Breast epithelium (tissue), 4 donors: ENCODE results near the gene CNN2. TPM values are rescaled to one million over a fixed set of nuclear protein-coding genes. Genes with fewer than 3 reads are reported as not detected.

Source experiments
- DNase-seq, 2 donors: peaks; one replicate each; pipeline ENCODE4 v3.0.0-alpha.2; 2019; ENCODE audit warnings: low spot score in 2 of 2
- H3K27ac ChIP-seq, 2 donors: fragments of 200-600 bp; sonication (generic) in 1 of 2; one replicate each; pipeline ENCODE4 v1.5.1; 2016 to 2019; ENCODE audit warnings: mild to moderate bottlenecking in 1 of 2
- H3K27me3 ChIP-seq, 2 donors: fragments of 200-600 bp; sonication (generic) in 1 of 2; one replicate each; pipeline versions ENCODE4 v1.5.1 to v1.6.0; 2017 to 2019; ENCODE audit warnings: control low read depth in 1 of 2, mild to moderate bottlenecking in 1 of 2
- H3K36me3 ChIP-seq: fragments of 200-600 bp; one replicate; pipeline ENCODE4 v1.5.1; 2019
- H3K4me1 ChIP-seq, 2 donors: fragments of 200-600 bp; sonication (generic); one replicate each; pipeline ENCODE4 v1.5.1; 2016 to 2019; ENCODE audit warnings: control low read depth in 1 of 2
- H3K4me3 ChIP-seq, 3 donors: fragments of 200-600 bp; sonication (generic); 1 replicate in 2 of 3; 2 replicates in 1 of 3; pipeline ENCODE4 v1.5.1; 2016 to 2019; ENCODE audit warnings: mild to moderate bottlenecking in 3 of 3, moderate library complexity in 2 of 3
- H3K9me3 ChIP-seq, 2 donors: fragments of 200-600 bp; sonication (generic) in 1 of 2; one replicate each; pipeline ENCODE4 v1.5.1; 2016 to 2019; ENCODE audit warnings: control low read depth in 1 of 2
- CTCF ChIP-seq, 3 donors: fragments of 450-650 bp; IDR thresholded peaks; one replicate each; pipeline ENCODE4 v1.5.1; 2016 to 2017; ENCODE audit warnings: antibody characterized with exemption in 3 of 3, mild to moderate bottlenecking in 3 of 3, moderate library complexity in 3 of 3
- POLR2A ChIP-seq: fragments of 450-650 bp; IDR thresholded peaks from one replicate; pipeline ENCODE4 v1.6.1; 2016; ENCODE audit warnings: antibody characterized with exemption, mild to moderate bottlenecking, moderate library complexity
- POLR2AphosphoS5 ChIP-seq, 3 donors: sonication (generic); formaldehyde crosslinking; IDR thresholded peaks; one replicate each; pipeline ENCODE4 v1.6.1; 2017; ENCODE audit warnings: antibody characterized with exemption in 3 of 3
- intact Hi-C: fragments of 100-400 bp; cut with DNase I; formaldehyde crosslinking; loops from one replicate; pipeline ENCODE4 v1.15.1; 2023; ENCODE audit warnings: low total_unique reads
- total RNA-seq, 3 donors: library from RNA; depleted of rRNA; stranded (reverse); fragments of >200 nt; gene quantifications; one replicate each; pipeline ENCODE4 v1.1.0, GENCODE V29; 2016

Gene CNN2
- total RNA-seq, 3 donors from 2014 or later: 70.4 to 74.1 (median 70.7) TPM

- Histone ChIP-seq H3K4me1 (no peaks in the 10 kb centered on the region), H3K36me3 (no peaks in the 10 kb centered on the region), H3K9me3 (no peaks in the 10 kb centered on the region), H3K27me3 (peaks cover 5 to 48% of the 10 kb centered on the region in 2 donors), H3K4me3 (no peak overlapping the region), H3K27ac (no peak overlapping the region)
- no peak for DNase-seq
- no peak for TF ChIP-seq POLR2AphosphoS5 (IDR thresholded peaks at IDR 0.05)
- TF ChIP-seq POLR2A: no peak
- no peak for TF ChIP-seq CTCF (IDR thresholded peaks at IDR 0.05)
- intact Hi-C loops: loop anchor here (10.0 kb wide), 1 partner anchor 220 kb away; no protein-coding TSS in a partner anchor
Measured at GRCh38 chr19:995051-995827, 31.2 kb upstream of the CNN2 start.

- intact Hi-C loops: loop anchor here (10.0 kb wide), 1 partner anchor 221 kb away; no protein-coding TSS in a partner anchor
- Histone ChIP-seq H3K9me3 (no peaks in the 10 kb centered on the region), H3K4me3 (peak overlapping the region in 2 of 3 donors; percentile 0 to 25), H3K36me3 (no peaks in the 10 kb centered on the region), H3K27me3 (peaks cover 10 to 57% of the 10 kb centered on the region in 2 donors), H3K4me1 (no peaks in the 10 kb centered on the region), H3K27ac (no peak overlapping the region)
- DNase-seq: peak in 1 of 2 donors; percentile 47
- no peak for TF ChIP-seq POLR2A
- TF ChIP-seq CTCF (IDR thresholded peaks at IDR 0.05): no peak
- TF ChIP-seq POLR2AphosphoS5 (IDR thresholded peaks at IDR 0.05): peak in 1 of 3 donors; percentile 6
Measured at GRCh38 chr19:996051-996838, 30.2 kb upstream of the CNN2 start.

GRCh38 chr19:998064-998463, 28.3 kb upstream of the CNN2 start:
- Histone ChIP-seq H3K9me3 (no peaks in the 10 kb centered on the region), H3K4me1 (no peaks in the 10 kb centered on the region), H3K36me3 (no peaks in the 10 kb centered on the region), H3K4me3 (no peak overlapping the region), H3K27ac (no peak overlapping the region), H3K27me3 (peaks cover 15 to 72% of the 10 kb centered on the region in 2 donors)
- no peak for DNase-seq
- intact Hi-C loops: loop anchor here (10.0 kb wide), 1 partner anchor 223 kb away; no protein-coding TSS in a partner anchor
- no peak for TF ChIP-seq POLR2AphosphoS5 (IDR thresholded peaks at IDR 0.05)
- no peak for TF ChIP-seq POLR2A
- TF ChIP-seq CTCF (IDR thresholded peaks at IDR 0.05): no peak

- TF ChIP-seq POLR2A (no peak), POLR2AphosphoS5 (IDR thresholded peaks at IDR 0.05) (no peak), CTCF (IDR thresholded peaks at IDR 0.05) (no peak)
- Histone ChIP-seq H3K27ac (no peak overlapping the region), H3K4me1 (no peaks in the 10 kb centered on the region), H3K9me3 (no peaks in the 10 kb centered on the region), H3K4me3 (no peak overlapping the region), H3K36me3 (no peaks in the 10 kb centered on the region), H3K27me3 (peaks cover 16 to 79% of the 10 kb centered on the region in 2 donors)
- no peak for DNase-seq
- intact Hi-C loops: loop anchor here (10.0 kb wide), 1 partner anchor 225 kb away; no protein-coding TSS in a partner anchor
Measured at GRCh38 chr19:999379-999719, 27.1 kb upstream of the CNN2 start.
